GM18508 (cell line): ENCODE measurements around the gene BRD3OS.

Experiments
- ATAC-seq: cut with Tn5 transposase; IDR thresholded peaks from one replicate; pipeline ENCODE4 v1.9.1; 2021; ENCODE audit warnings: moderate number of reproducible peaks; ENCODE audit not compliant: insufficient read depth, unreplicated experiment

Gene BRD3OS

GRCh38 chr9:134031783-134032182 is 6.5 kb downstream of the BRD3OS start:
- ATAC-seq = no peak

- no peak for ATAC-seq
These were observed 7.4 kb downstream of the BRD3OS start for GRCh38 chr9:134032456-134033222.

- no peak for ATAC-seq
These were observed 8.4 kb downstream of the BRD3OS start for GRCh38 chr9:134033516-134034214.

GRCh38 chr9:134034215-134035040 is 9.1 kb downstream of the BRD3OS start:
- ATAC-seq = no peak

- no peak for ATAC-seq
These were observed 10.1 kb downstream of the BRD3OS start for GRCh38 chr9:134035041-134036039.

GRCh38 chr9:134036130-134036529 is 10.8 kb downstream of the BRD3OS start:
- no peak for ATAC-seq

- ATAC-seq = no peak
These were observed 12.4 kb downstream of the BRD3OS start for GRCh38 chr9:134037641-134038040.

GRCh38 chr9:134039386-134040175 is 14.3 kb downstream of the BRD3OS start:
- no peak for ATAC-seq

GRCh38 chr9:134040176-134040565 is 14.9 kb downstream of the BRD3OS start:
- ATAC-seq = no peak

- no peak for ATAC-seq
These were observed 15.7 kb downstream of the BRD3OS start for GRCh38 chr9:134040781-134041648.

- no peak for ATAC-seq
These were observed 16.3 kb downstream of the BRD3OS start for GRCh38 chr9:134041649-134041962.

GRCh38 chr9:134043531-134043988 is 18.3 kb downstream of the BRD3OS start:
- no peak for ATAC-seq

GRCh38 chr9:134044944-134045343 is 19.7 kb downstream of the BRD3OS start:
- ATAC-seq = no peak

GRCh38 chr9:134045841-134046544 is 20.7 kb downstream of the BRD3OS start:
- no peak for ATAC-seq

GRCh38 chr9:134046894-134047681 is 21.8 kb downstream of the BRD3OS start:
- ATAC-seq = no peak

- ATAC-seq = no peak
These were observed 22.7 kb downstream of the BRD3OS start for GRCh38 chr9:134047868-134048581.
